Activated CD8-positive, alpha-beta memory T cell treated with anti-CD3 and anti-CD28 coated beads, Interleukin-2, amount 50 U/mL, for 4 hours (primary cell): ENCODE measurements around the gene TXK.
A peak's percentile ranks its signal among the peaks of the same experiment; 100 is the strongest.

Experiments
- DNase-seq: peaks from one replicate; pipeline ENCODE4 v3.0.0-alpha.2; 2020

The TXK gene

DNA sequence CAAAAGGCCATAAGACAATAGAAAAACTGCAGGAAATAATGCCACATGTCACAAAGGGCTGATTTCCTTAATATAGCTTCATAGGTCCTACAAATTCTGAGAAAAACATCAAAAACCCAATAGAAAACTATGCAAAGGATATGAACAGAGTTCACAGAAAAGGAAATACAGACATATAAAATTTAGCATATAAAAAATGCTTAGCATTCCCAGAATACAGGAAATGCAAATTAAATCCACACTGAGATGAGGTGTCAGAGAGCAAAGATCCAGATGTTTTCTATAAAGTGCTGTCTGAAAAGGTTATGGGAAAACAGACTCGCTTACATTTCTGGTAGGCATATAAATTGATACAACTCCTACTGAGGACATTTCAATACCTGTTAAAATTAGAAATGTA lies 33.8 kb downstream of the TXK start:
- DNase-seq: no peak

DNA sequence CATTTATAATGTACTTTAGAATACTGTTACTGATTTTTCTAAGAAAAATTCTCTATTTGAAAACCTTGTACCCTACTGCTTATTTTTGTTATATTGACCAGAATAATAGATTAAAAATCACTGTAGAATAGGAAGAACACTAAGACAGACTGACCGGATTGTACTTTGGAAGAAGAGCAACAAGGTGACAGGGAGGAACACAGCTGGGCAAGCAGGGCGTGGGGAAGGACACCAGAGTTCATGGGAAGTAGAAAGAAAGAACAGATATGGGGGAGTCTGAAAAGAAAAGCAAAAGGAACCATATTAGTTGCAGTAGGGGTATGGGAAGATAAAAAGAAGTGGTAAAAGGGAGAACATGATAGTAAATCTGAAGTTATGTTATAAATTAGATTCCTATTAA lies 38.6 kb downstream of the TXK start:
- DNase-seq: no peak

- no peak for DNase-seq
Observed at GRCh38 chr4:48093991-48094416, 40.0 kb downstream of the TXK start.

DNA sequence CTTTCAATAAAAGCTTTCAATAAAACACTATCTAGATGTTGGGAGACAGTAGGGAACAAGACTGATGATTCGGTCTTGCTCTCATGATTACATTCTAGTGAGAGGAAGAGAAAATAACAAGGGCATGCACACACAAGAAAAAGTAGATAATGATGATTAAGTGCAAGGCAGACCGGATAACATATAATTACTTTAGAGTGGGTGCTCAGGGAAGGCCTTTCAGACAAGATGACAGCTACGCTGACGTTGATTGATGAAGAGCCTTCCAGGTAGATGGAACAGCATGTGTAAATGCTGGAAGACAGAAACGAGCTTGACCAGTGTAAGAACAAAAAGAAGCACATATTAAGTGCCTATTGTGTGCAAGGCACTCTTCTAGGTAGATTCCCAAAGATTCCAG lies 43.4 kb downstream of the TXK start:
- no peak for DNase-seq

DNA sequence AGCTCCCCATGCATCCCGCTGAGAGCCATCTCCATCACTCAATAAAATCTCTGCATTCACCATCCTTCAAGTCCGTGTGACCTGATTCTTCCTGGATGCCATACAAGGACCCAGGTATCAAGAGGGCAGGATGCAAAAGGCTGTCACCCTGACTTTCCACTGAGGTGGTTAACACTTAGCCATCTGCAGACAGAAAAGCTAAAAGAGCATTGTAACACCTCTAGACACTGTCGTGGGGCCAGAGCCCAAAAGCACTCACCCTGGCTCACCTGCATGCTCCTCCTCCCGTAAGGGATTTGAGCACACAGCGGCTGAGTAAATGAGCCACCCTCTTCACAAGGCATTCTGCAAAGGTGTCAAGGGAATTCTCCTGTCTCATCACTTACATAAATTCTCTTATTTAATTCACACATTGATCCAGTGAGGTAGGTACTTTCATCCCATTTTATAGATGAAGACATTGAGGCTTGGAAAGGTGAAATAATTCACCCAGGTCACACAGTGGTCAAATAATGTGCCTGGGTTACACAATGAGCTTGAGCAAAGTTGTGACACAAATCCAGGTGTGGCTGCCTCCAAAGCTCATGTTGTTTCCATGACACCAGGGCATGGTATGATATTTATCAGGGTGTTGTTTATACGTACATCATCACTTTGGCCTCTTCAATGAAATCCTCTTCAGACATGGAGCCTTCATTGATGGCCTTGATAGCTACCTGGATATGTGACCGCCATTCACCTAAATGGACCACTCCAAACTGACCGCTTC lies 48.0 kb downstream of the TXK start:
- no peak for DNase-seq

- no peak for DNase-seq
Observed at GRCh38 chr4:48082956-48083355, 51.1 kb downstream of the TXK start.

DNA sequence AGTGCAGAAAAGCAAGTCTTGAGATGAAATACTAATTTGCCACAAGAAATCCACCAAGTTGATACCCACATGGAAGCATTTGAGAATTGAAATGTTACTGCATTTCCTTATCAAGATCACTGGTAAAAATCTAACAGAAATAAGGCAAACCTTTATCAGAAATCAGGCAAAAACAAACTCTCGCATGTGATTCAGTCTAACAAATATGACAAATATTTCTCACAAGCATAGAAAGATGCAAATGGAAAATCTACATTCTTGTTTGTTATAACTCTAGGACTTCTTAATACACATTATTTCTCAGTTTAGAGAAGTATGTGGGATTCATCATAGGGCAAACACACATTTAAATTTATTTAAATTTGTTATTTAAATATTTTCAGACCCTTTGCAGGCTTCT lies 52.9 kb downstream of the TXK start:
- no peak for DNase-seq

DNA sequence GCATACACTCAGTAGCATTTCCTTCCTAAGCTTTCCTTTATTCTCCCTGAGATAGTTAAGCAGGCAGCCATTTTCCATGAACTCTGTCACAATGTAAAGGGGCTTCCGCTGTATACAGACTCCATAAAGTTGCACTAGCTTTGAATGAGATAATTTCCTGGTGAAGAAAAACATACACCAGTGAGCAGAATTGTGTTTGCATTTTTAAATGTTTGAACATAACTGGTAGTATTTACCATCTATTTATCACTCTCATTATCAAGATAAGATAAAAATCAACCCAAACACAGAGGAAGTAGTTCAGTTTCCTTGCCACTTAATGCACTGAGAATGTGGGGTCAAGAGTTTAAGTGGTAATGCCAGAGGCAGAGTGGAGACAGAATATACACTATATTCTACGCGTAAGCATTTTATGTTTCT lies 54.1 kb downstream of the TXK start:
- DNase-seq: no peak

DNA sequence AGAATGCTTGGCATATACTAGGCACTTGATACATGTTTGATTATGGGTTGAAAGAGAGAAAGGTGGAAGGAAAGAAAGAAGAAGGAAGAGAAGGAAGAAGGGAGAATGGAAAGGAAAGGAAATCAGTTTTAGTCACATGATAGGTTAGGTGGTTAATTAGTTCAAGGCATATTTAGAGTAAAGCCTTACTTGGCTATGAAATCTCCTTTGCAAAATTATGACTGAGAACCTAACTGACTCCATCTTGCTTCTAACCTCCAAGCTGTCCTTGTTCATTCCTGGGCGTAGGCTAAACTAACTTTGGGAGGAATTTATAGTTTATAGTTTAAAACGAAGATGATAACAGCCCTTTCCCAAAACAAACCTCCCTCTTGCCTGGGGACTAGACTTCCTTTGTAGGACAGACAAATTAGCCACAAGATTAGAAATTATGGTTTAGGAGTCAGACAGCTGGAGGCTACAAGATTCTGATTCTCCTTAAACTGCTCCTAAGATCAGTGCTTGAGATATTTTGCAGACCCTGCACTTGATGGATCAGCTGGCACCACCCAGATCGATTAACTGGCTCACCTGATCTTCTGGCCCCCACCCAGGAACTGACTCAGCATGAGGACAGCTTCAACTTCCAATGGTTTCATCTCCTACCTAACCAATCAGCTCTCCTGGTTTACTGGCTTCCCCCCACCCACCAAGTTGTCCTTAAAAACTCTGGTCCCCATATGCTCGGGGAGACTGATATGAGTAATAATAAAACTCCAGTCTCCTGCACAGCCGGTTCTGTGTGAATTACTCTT lies 55.0 kb downstream of the TXK start:
- no peak for DNase-seq

GRCh38 chr4:48078425-48078824 lies 55.6 kb downstream of the TXK start:
- DNase-seq: no peak

- DNase-seq: no peak
Observed at GRCh38 chr4:48074657-48075056, 59.4 kb downstream of the TXK start.

DNA sequence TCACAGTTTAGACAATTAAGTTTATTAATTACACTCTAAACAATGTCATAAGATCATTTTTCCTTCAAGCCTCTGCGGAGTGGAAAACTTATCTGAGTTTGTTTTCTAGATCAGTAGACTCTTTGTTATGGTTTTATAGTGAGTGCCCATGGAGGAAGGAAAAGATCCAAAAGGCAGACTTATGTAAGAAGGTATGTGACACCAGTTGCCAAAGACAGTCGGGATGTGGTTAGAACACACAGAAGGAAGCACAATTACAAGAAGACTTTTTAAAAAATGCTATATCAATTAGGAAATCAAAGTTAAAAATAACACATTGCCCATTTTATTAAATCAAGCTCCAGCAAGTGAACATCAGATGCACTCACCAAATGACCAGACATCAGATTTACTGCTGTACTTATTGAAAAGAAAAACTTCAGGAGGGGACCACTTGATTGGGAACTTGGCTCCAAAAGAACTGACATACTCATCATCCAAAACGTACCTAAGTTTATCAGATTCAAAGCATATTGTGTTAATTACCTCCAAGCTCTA lies 60.4 kb downstream of the TXK start:
- DNase-seq: no peak

GRCh38 chr4:48071191-48071590 lies 62.9 kb downstream of the TXK start:
- no peak for DNase-seq

DNA sequence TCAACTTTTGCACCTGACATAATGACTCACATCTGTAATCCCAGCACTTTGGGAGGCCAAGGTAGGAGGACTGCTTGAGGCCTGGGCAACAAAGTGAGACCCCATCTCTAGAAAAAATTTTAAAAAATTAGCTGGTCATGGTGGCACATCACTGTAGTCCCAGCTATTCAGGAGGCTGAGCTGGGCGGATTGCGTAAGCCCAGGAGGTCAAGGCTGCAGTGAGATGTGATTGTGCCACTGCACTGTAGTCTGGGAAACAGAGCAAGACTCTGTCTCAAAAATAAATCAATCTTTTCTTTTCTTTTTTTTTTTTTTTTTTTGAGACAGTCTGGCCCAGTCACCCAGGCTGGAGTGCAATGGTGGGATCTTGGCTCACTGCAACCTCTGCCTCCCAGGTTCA lies 65.0 kb downstream of the TXK start:
- no peak for DNase-seq

DNA sequence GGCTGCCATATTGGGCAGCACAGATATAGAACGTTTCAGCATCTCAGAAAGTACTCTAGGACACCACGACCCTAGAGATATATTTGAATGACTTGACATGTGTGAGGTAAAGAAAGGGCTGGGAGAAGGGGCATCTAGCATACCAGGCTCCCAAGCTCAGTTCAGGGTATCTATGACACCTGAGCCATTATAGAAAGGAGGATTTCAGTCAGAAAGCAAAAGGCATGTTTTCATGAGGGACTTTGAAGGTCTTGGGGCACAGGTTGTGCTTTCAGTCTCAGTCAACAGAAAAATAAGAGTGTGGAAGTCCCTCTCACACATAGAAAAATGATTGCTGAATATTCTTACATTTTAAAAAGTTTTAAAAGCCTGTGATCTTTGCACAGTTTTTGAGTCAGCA lies 65.9 kb downstream of the TXK start:
- DNase-seq: no peak

DNA sequence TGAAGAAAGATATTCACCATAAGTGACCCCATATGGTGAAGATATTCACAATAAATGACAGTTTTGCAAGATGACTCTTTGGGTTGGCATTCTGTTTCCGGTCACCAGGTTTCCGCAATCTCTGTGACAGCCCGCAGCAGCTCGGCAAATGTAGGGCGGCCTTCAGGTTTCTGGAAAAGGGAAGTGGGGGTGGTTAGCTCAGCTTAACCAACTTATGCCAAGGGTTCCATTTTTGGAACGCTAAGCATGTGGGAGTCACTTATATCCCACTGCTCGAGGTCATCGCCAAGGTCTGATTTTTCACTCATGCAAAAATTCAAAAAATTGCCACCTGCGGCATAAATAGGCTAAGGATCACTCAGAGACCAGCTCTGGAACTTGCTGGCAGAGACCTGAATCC lies 66.5 kb downstream of the TXK start:
- no peak for DNase-seq

DNA sequence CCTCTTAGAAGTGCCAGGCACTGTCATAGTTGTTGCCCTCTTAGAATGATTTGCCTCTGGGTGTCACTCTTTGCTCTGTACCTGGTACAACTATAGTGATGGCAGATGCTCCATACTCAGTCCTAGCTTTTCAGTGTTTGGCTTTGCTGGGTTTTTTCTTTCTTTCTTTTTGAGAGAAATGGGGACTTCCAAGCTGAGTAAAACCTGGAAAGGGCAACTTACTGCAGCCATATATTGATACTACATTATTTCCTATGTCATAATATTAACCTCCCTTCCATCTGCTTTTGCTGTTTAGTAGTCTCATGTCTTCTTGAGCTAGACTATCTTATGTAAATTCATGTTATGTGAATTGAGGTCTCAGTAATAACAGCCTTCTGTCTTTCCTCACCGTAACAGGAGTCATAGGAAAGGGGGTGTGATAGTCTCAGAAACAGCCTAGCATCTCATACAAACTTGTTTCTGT lies 68.4 kb downstream of the TXK start:
- no peak for DNase-seq

DNA sequence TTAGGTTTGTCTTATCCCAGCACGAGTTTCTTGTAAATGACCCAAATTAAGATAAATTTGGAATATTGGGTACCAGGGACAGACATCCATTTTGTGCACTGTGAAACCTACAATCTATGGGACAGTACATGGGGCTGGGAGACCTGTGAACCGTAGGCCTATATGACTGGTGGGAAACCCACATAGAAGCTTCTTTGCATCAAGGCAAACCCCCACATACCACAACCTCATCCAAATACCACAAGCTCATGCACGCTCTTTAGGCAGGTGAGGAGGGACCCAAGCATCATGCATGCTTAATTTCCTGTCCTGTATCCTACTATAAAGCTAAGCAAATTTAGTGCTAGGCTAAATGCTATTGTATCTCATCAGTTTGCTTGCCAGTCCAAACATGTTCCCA lies 69.7 kb downstream of the TXK start:
- DNase-seq: no peak

DNA sequence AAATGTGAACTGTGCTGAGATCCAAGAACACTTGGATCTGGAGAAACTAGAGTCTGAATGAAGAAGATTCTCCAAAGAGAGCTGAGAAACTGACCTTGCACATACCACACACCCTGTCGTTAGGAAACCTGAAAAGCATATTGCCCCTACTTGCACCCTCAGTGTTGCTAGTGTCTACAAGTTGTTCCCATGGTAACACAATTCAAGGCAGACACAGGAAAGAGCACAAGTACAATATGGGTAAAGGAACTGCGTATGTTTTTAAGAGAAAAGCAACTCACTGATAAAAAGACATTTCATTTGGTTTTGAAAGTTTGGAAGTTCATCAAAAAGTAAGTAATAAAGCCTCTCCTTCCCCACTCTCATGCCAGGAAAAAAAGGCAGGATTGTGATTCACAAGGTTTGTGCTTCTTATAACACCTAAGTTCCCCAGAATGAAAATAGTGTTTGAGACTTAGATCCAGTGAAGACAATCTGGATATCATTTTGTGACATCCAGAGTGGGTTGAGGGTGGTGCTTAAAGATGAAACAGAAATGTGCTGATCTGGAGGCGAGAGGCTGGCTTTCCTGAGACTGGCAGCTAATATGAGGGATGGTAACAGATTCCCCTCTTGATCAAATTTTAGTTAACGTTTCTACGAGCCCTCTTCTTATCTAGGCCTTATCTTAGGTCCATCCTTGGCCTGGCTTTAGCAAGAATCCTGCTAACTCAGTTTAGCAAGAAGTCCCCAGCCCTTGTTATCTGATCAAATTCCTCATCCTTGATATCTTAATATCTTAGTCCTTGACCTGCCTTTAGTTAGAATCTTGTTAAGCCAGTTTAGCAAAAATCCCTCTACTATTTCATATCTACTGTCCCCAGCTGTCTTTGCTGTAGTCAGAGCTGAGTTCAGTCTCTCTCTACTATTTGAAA lies 75.2 kb downstream of the TXK start:
- no peak for DNase-seq

GRCh38 chr4:48051078-48051477 lies 83.0 kb downstream of the TXK start:
- DNase-seq: no peak

DNA sequence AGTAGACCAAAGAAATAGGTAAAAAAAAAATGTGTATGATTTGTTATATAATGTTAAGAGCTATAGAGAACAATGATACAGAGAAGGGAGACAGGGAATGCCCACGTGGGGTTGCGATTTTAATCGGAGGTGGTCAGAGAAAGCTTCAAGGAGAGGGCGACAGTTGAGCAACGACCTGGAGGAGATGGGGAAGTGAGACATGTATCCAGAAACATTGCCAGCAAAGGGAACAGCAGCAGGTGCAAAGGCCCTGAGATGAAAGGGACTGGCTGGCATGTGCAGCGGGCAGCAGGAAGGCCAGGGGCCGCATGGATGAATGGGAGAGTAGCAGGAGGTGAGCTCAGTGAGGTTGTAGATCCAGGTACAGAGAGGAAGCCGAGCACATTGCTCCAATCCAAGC lies 84.6 kb downstream of the TXK start:
- DNase-seq: no peak

DNA sequence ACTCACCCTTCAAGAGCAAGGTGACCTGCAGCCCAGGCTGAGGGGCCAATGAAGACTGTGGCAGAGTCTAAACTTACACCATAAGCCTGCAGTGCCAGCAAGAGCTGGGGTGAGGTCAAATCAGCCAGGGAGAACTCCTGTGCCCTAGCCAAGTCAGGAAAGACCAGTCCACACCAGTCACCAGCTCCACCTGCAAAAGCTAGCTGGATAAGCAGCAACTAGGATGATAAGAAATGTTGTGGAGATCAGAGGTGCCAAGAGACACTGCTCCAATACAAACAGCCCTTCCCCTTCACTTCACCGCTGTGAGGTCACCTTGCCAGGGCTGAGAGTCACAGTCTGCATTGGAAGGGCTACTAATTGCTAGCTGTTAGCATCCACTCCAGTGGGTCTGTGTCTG lies 86.2 kb downstream of the TXK start:
- no peak for DNase-seq

DNA sequence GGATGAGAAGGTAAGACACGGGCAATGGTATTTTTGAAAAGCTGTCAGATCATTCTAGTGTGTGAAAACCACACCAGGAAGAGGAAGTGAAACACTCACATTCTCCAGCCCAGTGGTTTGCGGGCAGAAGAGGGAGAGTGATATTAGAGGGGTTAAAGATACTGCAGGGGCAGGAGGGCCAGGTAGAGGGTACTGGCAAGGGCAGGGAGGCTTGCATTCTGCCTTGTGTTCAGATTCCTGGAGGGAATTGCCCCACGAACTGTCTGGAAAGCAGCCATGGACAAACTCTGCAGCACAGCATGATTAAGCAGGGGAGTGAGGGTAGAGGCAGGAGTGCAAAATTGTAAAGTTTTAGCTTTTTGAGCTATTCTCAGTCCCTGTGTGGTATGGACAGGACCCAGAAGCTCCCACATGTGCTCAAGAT lies 86.6 kb downstream of the TXK start:
- peak; percentile 78 for DNase-seq
